HepG2 (cell line): ENCODE data around the gene RAD9A. TPM values are rescaled to one million over a fixed set of nuclear protein-coding genes. Genes with fewer than 3 reads are reported as not detected.

ENCODE experiments used
- EED ChIP-seq: sonication (generic); formaldehyde crosslinking; IDR thresholded peaks from 2 replicates; pipeline ENCODE4 v1.5.0; 2020; ENCODE audit warnings: mild to moderate bottlenecking, missing genetic modification reagents
- FOXA3 ChIP-seq: IDR thresholded peaks from 2 replicates; pipeline ENCODE4 v1.6.1; 2016; ENCODE audit warnings: missing genetic modification reagents, missing compliant biosample characterization
- FOXK1 ChIP-seq: sonication (generic); formaldehyde crosslinking; IDR thresholded peaks from 2 replicates; pipeline ENCODE4 v1.4.0; 2020; ENCODE audit warnings: low read depth, missing genetic modification reagents, borderline replicate concordance
- GPN1 ChIP-seq: sonication (generic); formaldehyde crosslinking; IDR thresholded peaks from 2 replicates; pipeline ENCODE4 v1.5.1; 2020; ENCODE audit warnings: missing genetic modification reagents, borderline replicate concordance
- HDAC1 ChIP-seq: sonication (generic); formaldehyde crosslinking; IDR thresholded peaks from 2 replicates; pipeline ENCODE4 v1.5.1; 2020; ENCODE audit warnings: mild to moderate bottlenecking, missing genetic modification reagents
- KDM2A ChIP-seq: sonication (generic); formaldehyde crosslinking; IDR thresholded peaks from 2 replicates; pipeline ENCODE4 v1.4.0; 2020; ENCODE audit warnings: low read depth, missing genetic modification reagents, borderline replicate concordance
- KDM6A ChIP-seq: IDR thresholded peaks from 2 replicates; pipeline ENCODE4 v1.6.1; 2016; ENCODE audit warnings: low read depth
- MAFG ChIP-seq: sonication (generic); formaldehyde crosslinking; IDR thresholded peaks from 2 replicates; pipeline ENCODE4 v1.5.1; 2020; ENCODE audit warnings: mild to moderate bottlenecking, missing genetic modification reagents
- MED1 ChIP-seq: sonication (generic); formaldehyde crosslinking; IDR thresholded peaks from 2 replicates; pipeline ENCODE4 v1.4.0; 2020; ENCODE audit warnings: missing genetic modification reagents
- MTF2 ChIP-seq: sonication (generic); formaldehyde crosslinking; IDR thresholded peaks from 2 replicates; pipeline ENCODE4 v1.5.0; 2020; ENCODE audit warnings: missing genetic modification reagents, borderline replicate concordance
- NPAS2 ChIP-seq: sonication (generic); formaldehyde crosslinking; IDR thresholded peaks from 2 replicates; pipeline ENCODE4 v1.8.0; 2022; ENCODE audit warnings: mild to moderate bottlenecking, missing genetic modification reagents, borderline replicate concordance
- POLR2AphosphoS5 ChIP-seq: IDR thresholded peaks from 2 replicates; pipeline ENCODE4 v1.6.1; 2012; ENCODE audit warnings: low read depth, low read length
- REPIN1 ChIP-seq: sonication (generic); formaldehyde crosslinking; IDR thresholded peaks from 2 replicates; pipeline ENCODE4 v1.8.0; 2022; ENCODE audit warnings: missing genetic modification reagents, low read depth, mild to moderate bottlenecking, borderline replicate concordance
- RFXANK ChIP-seq: IDR thresholded peaks from 2 replicates; pipeline ENCODE4 v1.6.1; 2016
- RFXAP ChIP-seq: sonication (generic); formaldehyde crosslinking; IDR thresholded peaks from 2 replicates; pipeline ENCODE4 v1.4.0; 2020; ENCODE audit warnings: missing genetic modification reagents, borderline replicate concordance
- RNF219 ChIP-seq: sonication (generic); formaldehyde crosslinking; IDR thresholded peaks from 2 replicates; pipeline ENCODE4 v1.5.0; 2020; ENCODE audit warnings: mild to moderate bottlenecking, missing genetic modification reagents
- STAT5B ChIP-seq: sonication (generic); formaldehyde crosslinking; IDR thresholded peaks from 2 replicates; pipeline ENCODE4 v1.4.0; 2020; ENCODE audit warnings: missing genetic modification reagents
- WIZ ChIP-seq: sonication (generic); formaldehyde crosslinking; IDR thresholded peaks from 2 replicates; pipeline ENCODE4 v1.5.1; 2020; ENCODE audit warnings: mild to moderate bottlenecking, missing genetic modification reagents
- ZBTB21 ChIP-seq: sonication (generic); formaldehyde crosslinking; IDR thresholded peaks from 2 replicates; pipeline ENCODE4 v1.4.0; 2020; ENCODE audit warnings: missing genetic modification reagents
- ZIK1 ChIP-seq: sonication (generic); formaldehyde crosslinking; IDR thresholded peaks from 2 replicates; pipeline ENCODE4 v1.5.0; 2020; ENCODE audit warnings: mild to moderate bottlenecking, low read depth, missing genetic modification reagents, borderline replicate concordance
- ZNF276 ChIP-seq: sonication (generic); formaldehyde crosslinking; IDR thresholded peaks from 2 replicates; pipeline ENCODE4 v1.4.0; 2020; ENCODE audit warnings: mild to moderate bottlenecking, low read depth, missing genetic modification reagents
- ZNF3 ChIP-seq: IDR thresholded peaks from 2 replicates; pipeline ENCODE4 v1.7.0; 2017; ENCODE audit warnings: inconsistent platforms
- ZNF317 ChIP-seq: sonication (generic); formaldehyde crosslinking; IDR thresholded peaks from 2 replicates; pipeline ENCODE4 v1.5.0; 2020; ENCODE audit warnings: mild to moderate bottlenecking, missing genetic modification reagents
- ZNF343 ChIP-seq: sonication (generic); formaldehyde crosslinking; IDR thresholded peaks from 2 replicates; pipeline ENCODE4 v1.4.0; 2020; ENCODE audit warnings: mild to moderate bottlenecking, missing genetic modification reagents
- ZNF468 ChIP-seq: sonication (generic); formaldehyde crosslinking; IDR thresholded peaks from 2 replicates; pipeline ENCODE4 v1.8.0; 2022; ENCODE audit warnings: mild to moderate bottlenecking, moderate library complexity, missing genetic modification reagents
- ZNF530 ChIP-seq: sonication (generic); formaldehyde crosslinking; IDR thresholded peaks from 2 replicates; pipeline ENCODE4 v1.5.0; 2020; ENCODE audit warnings: low read depth, mild to moderate bottlenecking, missing genetic modification reagents
- ZNF549 ChIP-seq: sonication (generic); formaldehyde crosslinking; IDR thresholded peaks from 2 replicates; pipeline ENCODE4 v1.5.0; 2020; ENCODE audit warnings: missing genetic modification reagents
- ZNF570 ChIP-seq: sonication (generic); formaldehyde crosslinking; IDR thresholded peaks from 2 replicates; pipeline ENCODE4 v1.4.0; 2020; ENCODE audit warnings: mild to moderate bottlenecking, missing genetic modification reagents, borderline replicate concordance
- ZNF577 ChIP-seq: sonication (generic); formaldehyde crosslinking; IDR thresholded peaks from 2 replicates; pipeline ENCODE4 v1.4.0; 2020; ENCODE audit warnings: mild to moderate bottlenecking, low read depth, missing genetic modification reagents, borderline replicate concordance
- polyA plus RNA-seq, 8 experiments: library from polyadenylated mRNA; depleted of rRNA in 3 of 8; stranded (reverse) in 7 of 8; unstranded in 1 of 8; fragments of >200 nt; fragmentation: Illumina TruSeq in 4 of 8; extraction: Trizol in 4 of 8; gene quantifications; 2 replicates each; pipeline versions ENCODE4 v1.2.1 to v1.2.3, GENCODE V29; 2011 to 2016; ENCODE audit warnings: low read depth in 4 of 8, missing spikeins in 1 of 8, mixed read lengths in 1 of 8; ENCODE audit not compliant: insufficient read depth in 1 of 8
- total RNA-seq, 5 experiments: library from RNA; depleted of rRNA; stranded (reverse); fragments of >200 nt; fragmentation: Illumina TruSeq; extraction: Trizol; gene quantifications; 2 replicates each; pipeline ENCODE4 v1.2.3, GENCODE V29; 2016; ENCODE audit warnings: low read depth in 1 of 5

The RAD9A gene
- total and polyA plus RNA-seq, 2 of the 13 experiments (the other 11 are each of a cell fraction or from before 2014, with no cell fraction given) = 10.1 to 15.7 TPM

- TF ChIP-seq ZNF577 (no peak), ZNF468 (CRISPR knock-in tag) (no peak; the same call in 1 of the 2 replicates), ZNF276 (CRISPR knock-in tag) (peak; percentile 62), FOXK1 (CRISPR knock-in tag) (peak; percentile 86; the same call in 1 of the 2 replicates), ZBTB21 (CRISPR knock-in tag) (no peak), MTF2 (no peak), HDAC1 (peak; percentile 100), REPIN1 (CRISPR knock-in tag) (peak; percentile 83), KDM2A (CRISPR knock-in tag) (peak; percentile 96), RNF219 (no peak), WIZ (CRISPR knock-in tag) (peak; percentile 68), EED (CRISPR knock-in tag) (peak; percentile 62; the same call in 1 of the 2 replicates), ZNF317 (CRISPR knock-in tag) (peak; percentile 84), RFXANK (no peak), KDM6A (CRISPR knock-in tag) (peak; percentile 19; the same call in 1 of the 2 replicates), ZNF3 (CRISPR knock-in tag) (no peak), STAT5B (CRISPR knock-in tag) (no peak), MED1 (CRISPR knock-in tag) (peak; percentile 72), POLR2AphosphoS5 (peak; percentile 78), MAFG (no peak), ZNF530 (CRISPR knock-in tag) (no peak), NPAS2 (CRISPR knock-in tag) (no peak), ZNF570 (CRISPR knock-in tag) (peak; percentile 71; the same call in 1 of the 2 replicates), GPN1 (no peak), ZNF549 (CRISPR knock-in tag) (no peak), RFXAP (CRISPR knock-in tag) (peak; percentile 77; the same call in 1 of the 2 replicates), ZNF343 (CRISPR knock-in tag) (0 out of 2 replicates have a peak, but pooled peaks have one; percentile 73), ZIK1 (CRISPR knock-in tag) (peak; percentile 79), FOXA3 (peak; percentile 54; the same call in 1 of the 2 replicates)
Observed at GRCh38 chr11:67391304-67392182, at the start of gene RAD9A (continued).
